GM15510 (cell line): ENCODE data around the gene SPZ1.

Source experiments
- POLR2A ChIP-seq: IDR thresholded peaks from 3 replicates; pipeline ENCODE4 v1.6.1; 2011; ENCODE audit warnings: borderline replicate concordance; ENCODE audit not compliant: insufficient read length; ENCODE audit errors: extremely low read depth

Gene SPZ1

GRCh38 chr5:80315244-80315643, 4.6 kb upstream of the SPZ1 start:
- TF ChIP-seq POLR2A, result no peak

GRCh38 chr5:80318212-80318611, 1.6 kb upstream of the SPZ1 start:
- TF ChIP-seq POLR2A, result no peak

- no peak for TF ChIP-seq POLR2A
Observed at GRCh38 chr5:80324912-80325311, 5.1 kb downstream of the SPZ1 start.

GRCh38 chr5:80326468-80326867, 6.7 kb downstream of the SPZ1 start:
- TF ChIP-seq POLR2A, result no peak

GRCh38 chr5:80337379-80337778, 17.6 kb downstream of the SPZ1 start:
- no peak for TF ChIP-seq POLR2A

- no peak for TF ChIP-seq POLR2A
Observed at GRCh38 chr5:80339116-80339515, 19.3 kb downstream of the SPZ1 start.

- TF ChIP-seq POLR2A, result no peak
Observed at GRCh38 chr5:80341016-80341775, 21.4 kb downstream of the SPZ1 start.

- no peak for TF ChIP-seq POLR2A
Observed at GRCh38 chr5:80343067-80343466, 23.3 kb downstream of the SPZ1 start.

- no peak for TF ChIP-seq POLR2A
Observed at GRCh38 chr5:80346055-80346454, 26.3 kb downstream of the SPZ1 start.

- TF ChIP-seq POLR2A, result no peak
Observed at GRCh38 chr5:80348171-80348570, 28.4 kb downstream of the SPZ1 start.

GRCh38 chr5:80355686-80356085, 35.9 kb downstream of the SPZ1 start:
- no peak for TF ChIP-seq POLR2A

GRCh38 chr5:80357671-80358070, 37.9 kb downstream of the SPZ1 start:
- TF ChIP-seq POLR2A, result no peak

GRCh38 chr5:80360914-80361444, 41.2 kb downstream of the SPZ1 start:
- no peak for TF ChIP-seq POLR2A

GRCh38 chr5:80364892-80365291, 45.1 kb downstream of the SPZ1 start:
- TF ChIP-seq POLR2A, result no peak

- no peak for TF ChIP-seq POLR2A
Observed at GRCh38 chr5:80368661-80369480, 49.1 kb downstream of the SPZ1 start.
